IMR-90 (cell line): ENCODE results near the gene BCKDK. TPM values are rescaled to one million over a fixed set of nuclear protein-coding genes. Genes with fewer than 3 reads are reported as not detected.

Experiments used
- ATAC-seq: fragments of 200-7000 bp; cut with Tn5 transposase; 2 replicates; pipeline ENCODE4 v1.9.1; 2020; ENCODE audit warnings: low read depth, mild to moderate bottlenecking, moderate library complexity
- BruUV-seq: library from RNA; stranded (reverse); fragments of 400-500 nt; replicated peaks from 2 replicates; lab custom pipeline; 2021; lab: Mats Ljungman, UMichigan
- CTCF ChIA-PET: fragments of 300-600 bp; formaldehyde crosslinking; extraction: SDS; loops from one replicate; lab custom pipeline; 2021; ENCODE audit warnings: antibody characterized with exemption; lab: Yijun Ruan, JAX
- POLR2A ChIA-PET: fragments of 300-600 bp; sonication (Branson Sonifier 250); formaldehyde crosslinking; loops from one replicate; lab custom pipeline; 2022; ENCODE audit warnings: antibody characterized with exemption; ENCODE audit not compliant: unreplicated experiment; lab: Charles Lee
- DNase-seq: peaks from one replicate; pipeline ENCODE4 v3.0.0; 2013
- H2AFZ ChIP-seq: replicated peaks from 2 replicates; pipeline ENCODE3; 2013; ENCODE audit warnings: low read length, mild to moderate bottlenecking; ENCODE audit not compliant: poor library complexity
- H2AK5ac ChIP-seq: 2 replicates; pipeline ENCODE4 v1.6.1; 2013; ENCODE audit warnings: low read depth, low read length, inconsistent platforms
- H2AK9ac ChIP-seq: replicated peaks from 2 replicates; pipeline ENCODE3; 2013; ENCODE audit warnings: mild to moderate bottlenecking, low read depth, low read length, moderate library complexity; ENCODE audit not compliant: poor library complexity
- H2BK120ac ChIP-seq: 2 replicates; pipeline ENCODE4 v1.6.1; 2013; ENCODE audit warnings: low read depth, low read length, inconsistent platforms
- H2BK15ac ChIP-seq: 3 replicates; pipeline ENCODE4 v1.6.1; 2013; ENCODE audit warnings: low read depth, low read length, inconsistent platforms
- H2BK20ac ChIP-seq: 2 replicates; pipeline ENCODE4 v1.6.1; 2013; ENCODE audit warnings: low read depth, mild to moderate bottlenecking, inconsistent platforms, low read length, moderate library complexity
- H2BK5ac ChIP-seq: 2 replicates; pipeline ENCODE4 v1.6.1; 2013; ENCODE audit warnings: mild to moderate bottlenecking, low read depth, low read length, inconsistent platforms; ENCODE audit not compliant: poor library complexity, severe bottlenecking
- H3K14ac ChIP-seq: replicated peaks from 2 replicates; pipeline ENCODE4 v1.6.1; 2013; ENCODE audit warnings: low read depth, low read length, inconsistent platforms
- H3K18ac ChIP-seq: 2 replicates; pipeline ENCODE4 v1.6.1; 2013; ENCODE audit warnings: low read depth, low read length, control low read depth
- H3K23ac ChIP-seq: 2 replicates; pipeline ENCODE4 v1.6.1; 2013; ENCODE audit warnings: low read depth, low read length, inconsistent platforms
- H3K27ac ChIP-seq: 2 replicates; pipeline ENCODE4 v1.5.1; 2013; ENCODE audit warnings: mild to moderate bottlenecking, control low read depth, low read length; ENCODE audit not compliant: insufficient read depth
- H3K27me3 ChIP-seq: 2 replicates; pipeline ENCODE4 v1.6.1; 2013; ENCODE audit warnings: low read length; ENCODE audit not compliant: control insufficient read depth, insufficient read depth
- H3K36me3 ChIP-seq: 2 replicates; pipeline ENCODE4 v1.6.1; 2013; ENCODE audit warnings: low read length, mixed read lengths; ENCODE audit not compliant: control insufficient read depth, insufficient read depth
- H3K4ac ChIP-seq: 2 replicates; pipeline ENCODE4 v1.6.1; 2013; ENCODE audit warnings: low read depth, low read length, inconsistent platforms
- H3K4me1 ChIP-seq: 2 replicates; pipeline ENCODE4 v1.6.1; 2013; ENCODE audit warnings: low read length, mixed read lengths; ENCODE audit not compliant: control insufficient read depth, insufficient read depth
- H3K4me2 ChIP-seq: 2 replicates; pipeline ENCODE4 v1.6.1; 2013; ENCODE audit warnings: low read depth, mild to moderate bottlenecking, control low read depth, low read length, moderate library complexity
- H3K4me3 ChIP-seq: 2 replicates; pipeline ENCODE4 v1.5.1; 2013; ENCODE audit warnings: low read depth, mild to moderate bottlenecking, control low read depth, low read length, moderate library complexity; ENCODE audit not compliant: insufficient read depth
- H3K56ac ChIP-seq: 2 replicates; pipeline ENCODE4 v1.6.1; 2013; ENCODE audit warnings: low read length, inconsistent platforms; ENCODE audit not compliant: insufficient read depth; ENCODE audit errors: extremely low read depth
- H3K79me1 ChIP-seq, 2 experiments: 2 replicates each; pipeline ENCODE4 v1.6.1; 2013; ENCODE audit warnings: low read length in 2 of 2, inconsistent platforms in 1 of 2, low read depth in 1 of 2
- H3K9ac ChIP-seq: 2 replicates; pipeline ENCODE4 v1.6.1; 2013; ENCODE audit warnings: low read depth, low read length, control low read depth
- H3K9me1 ChIP-seq: 2 replicates; pipeline ENCODE4 v1.6.1; 2013; ENCODE audit warnings: low read length, inconsistent platforms; ENCODE audit not compliant: insufficient read depth
- H3K9me3 ChIP-seq: 2 replicates; pipeline ENCODE4 v1.6.1; 2013; ENCODE audit warnings: low read length; ENCODE audit not compliant: control insufficient read depth, insufficient read depth
- H4K20me1 ChIP-seq: 2 replicates; pipeline ENCODE4 v1.6.1; 2013; ENCODE audit warnings: low read length, inconsistent platforms; ENCODE audit not compliant: insufficient read depth
- H4K5ac ChIP-seq: 2 replicates; pipeline ENCODE4 v1.6.1; 2013; ENCODE audit warnings: mild to moderate bottlenecking, low read depth, low read length, control low read depth
- H4K8ac ChIP-seq, 2 experiments: 2 replicates each; pipeline ENCODE4 v1.6.1; 2013; ENCODE audit warnings: low read depth in 2 of 2, low read length in 2 of 2, control low read depth in 1 of 2, inconsistent platforms in 1 of 2
- H4K91ac ChIP-seq: 2 replicates; pipeline ENCODE4 v1.6.1; 2013; ENCODE audit warnings: low read depth, low read length, inconsistent platforms; ENCODE audit not compliant: insufficient read depth
- BHLHE40 ChIP-seq: fragments of 150-350 bp; IDR thresholded peaks from 2 replicates; pipeline ENCODE4 v1.6.1; 2016; ENCODE audit warnings: mild to moderate bottlenecking, low read depth, low read length
- ELK1 ChIP-seq: fragments of 150-350 bp; IDR thresholded peaks from 2 replicates; pipeline ENCODE4 v1.6.1; 2016; ENCODE audit warnings: low read depth, mild to moderate bottlenecking, low read length, moderate library complexity, borderline replicate concordance
- MAFK ChIP-seq: IDR thresholded peaks from 2 replicates; pipeline ENCODE4 v1.6.1; 2012; ENCODE audit warnings: low read depth, low read length, improper control_type of control experiment
- RCOR1 ChIP-seq: IDR thresholded peaks from 2 replicates; pipeline ENCODE4 v1.6.1; 2012; ENCODE audit warnings: mild to moderate bottlenecking, low read length, improper control_type of control experiment; ENCODE audit not compliant: insufficient replicate concordance
- RFX5 ChIP-seq: IDR thresholded peaks from 2 replicates; pipeline ENCODE4 v1.8.0; 2012; ENCODE audit warnings: low read depth, mild to moderate bottlenecking, low read length, moderate library complexity
- WGBS, 2 experiments: methylation state at CpG; one replicate each; pipeline versions ENCODE4 v1.1.5 to v1.1.7; 2013; ENCODE audit warnings: missing lambda C conversion rate in 2 of 2; ENCODE audit not compliant: insufficient read length in 1 of 2; ENCODE audit errors: extremely low coverage in 2 of 2; 5-methylcytosine and 5-hydroxymethylcytosine counted together
- dilution Hi-C: fragments of 300-500 bp; cut with HindIII; formaldehyde crosslinking; loops from one replicate; pipeline ENCODE4 v1.14.3; 2018; ENCODE audit warnings: low sequenced_read_pairs; ENCODE audit not compliant: unreplicated experiment
- in situ Hi-C: fragments of 300-500 bp; cut with MboI; formaldehyde crosslinking; loops from 3 replicates; pipeline ENCODE4 v1.14.3; 2019; ENCODE audit warnings: low sequenced_read_pairs, inconsistent platforms, mixed read lengths
- intact Hi-C: fragments of 100-400 bp; cut with micrococcal nuclease; formaldehyde crosslinking; loops from 2 replicates; pipeline ENCODE4 v1.10.0; 2022
- polyA plus RNA-seq, 3 experiments: library from polyadenylated mRNA; depleted of rRNA; stranded (reverse); fragments of >200 nt; gene quantifications; 2 replicates each; pipeline ENCODE4 v1.2.3, GENCODE V29; 2012; ENCODE audit warnings: low replicate concordance in 1 of 3
- total RNA-seq: library from RNA; depleted of rRNA; stranded (reverse); fragments of >200 nt; gene quantifications from 2 replicates; pipeline ENCODE4 v1.2.3, GENCODE V29; 2012
- TF ChIP-seq, protein P1 (sequence below): conservative IDR thresholded peaks from 2 replicates; pipeline ENCODE4 v1.5.1; 2012; ENCODE audit warnings: mild to moderate bottlenecking, low read depth, low read length, improper control_type of control experiment

Gene BCKDK
- total and polyA plus RNA-seq, 2 of the 4 experiments (the other 2 are of a cell fraction) = 26.0 to 79.3 TPM

DNA sequence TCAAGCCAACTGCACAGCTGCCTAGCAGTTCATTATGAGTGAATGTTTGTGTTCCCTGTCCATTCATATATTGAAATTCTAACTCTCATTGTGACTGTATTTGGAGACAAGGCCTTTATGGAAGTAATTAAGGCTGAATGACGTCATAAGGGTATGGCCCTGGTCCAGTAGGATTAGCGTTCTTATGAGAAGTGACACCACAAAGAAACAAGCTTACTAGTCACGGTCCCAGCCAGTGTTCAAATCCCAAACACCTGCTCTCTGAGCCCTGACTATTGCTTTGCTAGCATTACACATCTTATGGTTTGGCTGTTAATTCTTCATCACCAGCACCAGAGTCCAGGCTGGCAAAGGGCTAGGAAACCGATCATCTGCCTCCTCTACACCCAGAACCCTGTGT lies 36.3 kb upstream of the BCKDK start:
- peaks cover 6% of the 10 kb centered on the region for H3K4me1 ChIP-seq
- peak overlapping the region; percentile 92; the same call in 1 of the 2 replicates for H3K23ac ChIP-seq
- TF ChIP-seq BHLHE40 (no peak), MAFK (no peak), ELK1 (no peak), RCOR1 (peak; percentile 71), RFX5 (no peak)
- TF ChIP-seq, protein P1, sequence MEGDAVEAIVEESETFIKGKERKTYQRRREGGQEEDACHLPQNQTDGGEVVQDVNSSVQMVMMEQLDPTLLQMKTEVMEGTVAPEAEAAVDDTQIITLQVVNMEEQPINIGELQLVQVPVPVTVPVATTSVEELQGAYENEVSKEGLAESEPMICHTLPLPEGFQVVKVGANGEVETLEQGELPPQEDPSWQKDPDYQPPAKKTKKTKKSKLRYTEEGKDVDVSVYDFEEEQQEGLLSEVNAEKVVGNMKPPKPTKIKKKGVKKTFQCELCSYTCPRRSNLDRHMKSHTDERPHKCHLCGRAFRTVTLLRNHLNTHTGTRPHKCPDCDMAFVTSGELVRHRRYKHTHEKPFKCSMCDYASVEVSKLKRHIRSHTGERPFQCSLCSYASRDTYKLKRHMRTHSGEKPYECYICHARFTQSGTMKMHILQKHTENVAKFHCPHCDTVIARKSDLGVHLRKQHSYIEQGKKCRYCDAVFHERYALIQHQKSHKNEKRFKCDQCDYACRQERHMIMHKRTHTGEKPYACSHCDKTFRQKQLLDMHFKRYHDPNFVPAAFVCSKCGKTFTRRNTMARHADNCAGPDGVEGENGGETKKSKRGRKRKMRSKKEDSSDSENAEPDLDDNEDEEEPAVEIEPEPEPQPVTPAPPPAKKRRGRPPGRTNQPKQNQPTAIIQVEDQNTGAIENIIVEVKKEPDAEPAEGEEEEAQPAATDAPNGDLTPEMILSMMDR = no peak
- peak overlapping the region; percentile 81; the same call in 1 of the 2 replicates for H3K4me3 ChIP-seq
- H4K20me1 ChIP-seq = no peaks in the 10 kb centered on the region
- peaks cover 7% of the 10 kb centered on the region for H3K36me3 ChIP-seq
- peak overlapping the region; percentile 89; the same call in 1 of the 2 replicates for H2BK120ac ChIP-seq
- H3K4ac ChIP-seq = peak overlapping the region; percentile 100
- H4K5ac ChIP-seq = peak overlapping the region; percentile 95; the same call in 1 of the 2 replicates
- WGBS, 2 experiments = 0% methylated on average over 1 of the region's 4 CpGs; no CpG with 5 or more reads in 1 of the 2 experiments
- H2BK5ac ChIP-seq = peak overlapping the region; percentile 88
- no peak overlapping the region for H2BK20ac ChIP-seq
- H3K9me3 ChIP-seq = no peaks in the 10 kb centered on the region
- peak overlapping the region; percentile 78; the same call in 1 of the 2 replicates for H3K56ac ChIP-seq
- peak overlapping the region; percentile 88 for H3K4me2 ChIP-seq
- no peak for ATAC-seq
- H4K91ac ChIP-seq = peak overlapping the region; percentile 93; the same call in 1 of the 2 replicates
- CTCF ChIA-PET = interaction anchor here (0.6 kb wide), 1 partner anchor 636 kb away, joined by 3 read pairs; no protein-coding TSS in a partner anchor
- H2AK9ac ChIP-seq = peak overlapping the region; percentile 98
- POLR2A ChIA-PET = no interaction called here
- peak overlapping the region; percentile 98 for H3K14ac ChIP-seq
- H3K79me1 ChIP-seq = peaks cover 12 to 58% of the 10 kb centered on the region in 2 experiments
- peak overlapping the region; percentile 90; the same call in 1 of the 2 replicates for H3K27ac ChIP-seq
- H2AK5ac ChIP-seq = peak overlapping the region; percentile 80
- no peak overlapping the region for H2AFZ ChIP-seq
- in situ Hi-C loops = loop anchor here (10.0 kb wide), 1 partner anchor 393 kb away; no protein-coding TSS in a partner anchor
- H4K8ac ChIP-seq = peak overlapping the region; percentile 83 to 98; a peak in 3 of 4 replicates
- dilution Hi-C loops = no loop called here
- DNase-seq = peak; percentile 94
- H3K27me3 ChIP-seq = no peaks in the 10 kb centered on the region
- no peak overlapping the region for H2BK15ac ChIP-seq
- BruUV-seq = TSS peak; percentile 40
- H3K9me1 ChIP-seq = 0 out of 2 replicates have a peak, but pooled peaks cover 6% of the 10 kb centered on the region
- H3K9ac ChIP-seq = peak overlapping the region; percentile 96
- no peak overlapping the region for H3K18ac ChIP-seq
- intact Hi-C loops = loop anchor here (5.0 to 10.0 kb wide), 2 partner anchors 75 to 117 kb away; partner anchors contain the start of gene SETD1A
